ENCODE data around the gene IGFL4. TPM values are rescaled to one million over a fixed set of nuclear protein-coding genes. Genes with fewer than 3 reads are reported as not detected.

Gene IGFL4
- total and polyA plus RNA-seq, 2 of the 4 experiments (the other 2 are of a cell fraction), result not detected

DNA sequence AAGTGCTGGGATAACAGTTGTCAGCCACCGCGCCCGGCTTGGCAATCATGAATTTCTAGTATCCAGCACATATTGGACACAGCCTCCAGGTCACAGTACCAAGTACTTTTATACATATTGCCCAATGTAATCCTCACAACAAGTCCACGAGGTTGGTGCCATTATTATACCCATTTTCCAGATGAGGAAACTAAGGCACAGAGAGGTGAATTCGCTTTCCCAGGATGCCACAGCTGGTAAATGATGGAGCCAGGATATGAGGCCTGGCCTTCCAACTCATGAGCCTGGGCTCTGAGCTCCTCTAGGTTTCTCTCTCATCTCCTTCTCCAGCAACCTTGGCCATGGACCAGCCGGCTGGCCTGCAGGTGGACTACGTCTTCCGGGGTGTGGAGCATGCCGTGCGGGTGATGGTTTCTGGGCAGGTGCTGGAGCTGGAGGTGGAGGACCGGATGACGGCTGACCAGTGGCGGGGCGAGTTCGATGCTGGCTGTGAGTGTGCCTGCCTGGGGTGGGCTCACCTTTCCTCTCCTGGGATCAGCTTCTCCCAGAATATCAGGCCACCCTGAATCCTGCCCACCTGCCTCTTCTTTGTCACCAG is 38.0 kb downstream of the IGFL4 start:
- no peak overlapping the region for H2AFZ ChIP-seq (replicated peaks; ENCODE audit: low read length, poor library complexity)
- ChIA-PET POLR2A (ENCODE audit: unreplicated experiment) (no interaction called here), CTCF (interaction anchor here (0.7 to 0.9 kb wide), 2 partner anchors 12 to 14 kb away, joined by 3 read pairs; no protein-coding TSS in a partner anchor)
- no peaks in the 10 kb centered on the region for H3K27me3 ChIP-seq (ENCODE audit: control insufficient read depth, insufficient read depth, low read length)
- peaks cover 5% of the 10 kb centered on the region; the same call in 1 of the 2 replicates for H4K20me1 ChIP-seq (ENCODE audit: insufficient read depth, low read length)
- H3K4me3 ChIP-seq (ENCODE audit: insufficient read depth, low read depth, low read length), result no peak overlapping the region
- H3K23ac ChIP-seq (ENCODE audit: low read depth, low read length), result no peak overlapping the region
- H2BK5ac ChIP-seq (ENCODE audit: low read depth, low read length, poor library complexity, severe bottlenecking), result no peak overlapping the region
- H2AK9ac ChIP-seq (replicated peaks; ENCODE audit: low read depth, low read length, poor library complexity), result no peak overlapping the region
- no peaks in the 10 kb centered on the region; the same call in 1 of the 2 replicates for H3K4me1 ChIP-seq (ENCODE audit: control insufficient read depth, insufficient read depth, low read length)
- H2AK5ac ChIP-seq (ENCODE audit: low read depth, low read length), result no peak overlapping the region
- ATAC-seq (ENCODE audit: low read depth) (no peak), DNase-seq (no peak)
- no peak overlapping the region for H4K5ac ChIP-seq (ENCODE audit: low read depth, low read length)
- no peak overlapping the region for H3K14ac ChIP-seq (replicated peaks; ENCODE audit: low read depth, low read length)
- dilution Hi-C loops (cut with HindIII; ENCODE audit: low sequenced_read_pairs, unreplicated experiment), result no loop called here
- H3K4ac ChIP-seq (ENCODE audit: low read depth, low read length), result no peak overlapping the region
- H2BK20ac ChIP-seq (ENCODE audit: low read depth, low read length), result no peak overlapping the region
- H3K27ac ChIP-seq (ENCODE audit: insufficient read depth, low read length), result no peak overlapping the region
- no peaks in the 10 kb centered on the region for H3K9me3 ChIP-seq (ENCODE audit: control insufficient read depth, insufficient read depth, low read length)
- no peak overlapping the region for H4K91ac ChIP-seq (ENCODE audit: insufficient read depth, low read depth, low read length)
- BruUV-seq (replicated peaks), result no TSS peak
- H3K9me1 ChIP-seq (ENCODE audit: insufficient read depth, low read length), result 0 out of 2 replicates have a peak, but pooled peaks cover 5% of the 10 kb centered on the region
- in situ Hi-C loops (cut with MboI; ENCODE audit: low sequenced_read_pairs), result no loop called here
- TF ChIP-seq RAD21 (IDR thresholded peaks at IDR 0.05; ENCODE audit: low read length), result no peak
- TF ChIP-seq SMC3 (IDR thresholded peaks at IDR 0.05; ENCODE audit: low read depth, low read length), result no peak
- TF ChIP-seq CEBPB (IDR thresholded peaks at IDR 0.05; ENCODE audit: low read depth, low read length), result no peak
- no peak for TF ChIP-seq MAFK (IDR thresholded peaks at IDR 0.05; ENCODE audit: low read depth, low read length)
- H3K36me3 ChIP-seq (ENCODE audit: control insufficient read depth, insufficient read depth, low read length), result peaks cover 12% of the 10 kb centered on the region; the same call in 1 of the 2 replicates
- H3K18ac ChIP-seq (ENCODE audit: low read depth, low read length), result no peak overlapping the region
- no peak overlapping the region for H4K8ac ChIP-seq (ENCODE audit: low read depth in 2 of 2, low read length in 2 of 2)
- H3K9ac ChIP-seq (ENCODE audit: low read depth, low read length), result no peak overlapping the region
- H3K4me2 ChIP-seq (ENCODE audit: low read depth, low read length), result no peak overlapping the region
- 100% methylated on average over 5 of the region's 15 CpGs; no CpG with 5 or more reads in 1 of the 2 experiments for WGBS, 2 experiments (ENCODE audit: extremely low coverage in 2 of 2, insufficient read length in 1 of 2)
- H2BK15ac ChIP-seq (ENCODE audit: low read depth, low read length), result no peak overlapping the region
- peaks cover 6 to 22% of the 10 kb centered on the region in 2 experiments for H3K79me1 ChIP-seq (ENCODE audit: low read depth in 1 of 2, low read length in 2 of 2)
- intact Hi-C loops (cut with micrococcal nuclease), result no loop called here
- H3K56ac ChIP-seq (ENCODE audit: extremely low read depth, insufficient read depth, low read length), result no peak overlapping the region
- H2BK120ac ChIP-seq (ENCODE audit: low read depth, low read length), result no peak overlapping the region
